GM12892 (cell line): ENCODE measurements around the gene NUP50.

Experiments used
- POLR2A ChIP-seq: IDR thresholded peaks from 2 replicates; pipeline ENCODE4 v1.6.1; 2011; ENCODE audit warnings: low read depth, low read length, control low read depth
- POLR2AphosphoS5 ChIP-seq: IDR thresholded peaks from 2 replicates; pipeline ENCODE4 v1.6.1; 2011; ENCODE audit warnings: low read depth, low read length, control low read depth

DNA sequence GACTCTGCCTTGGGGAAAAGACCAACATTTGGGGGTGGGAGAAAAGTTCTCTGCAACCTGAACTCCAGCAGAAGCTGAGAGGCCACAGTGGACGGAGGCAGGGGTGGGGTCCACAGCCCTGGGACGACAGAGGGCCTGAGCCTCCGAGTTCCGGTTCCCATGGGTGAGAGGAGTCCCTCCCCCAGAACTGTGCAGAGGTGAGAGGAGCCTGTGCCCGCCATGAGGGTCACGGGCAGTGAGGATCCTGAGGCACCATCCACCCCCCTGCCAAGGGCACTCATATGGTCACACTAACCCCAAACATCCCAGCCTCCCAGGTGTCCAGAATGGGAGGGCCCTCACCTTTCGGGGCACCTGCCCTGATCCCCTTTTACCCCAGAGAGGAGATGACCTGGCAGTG lies 46.4 kb downstream of the NUP50 start:
- TF ChIP-seq POLR2A: no peak
- TF ChIP-seq POLR2AphosphoS5: no peak
